H1 (cell line): ENCODE results near the gene FSIP1. TPM values are rescaled to one million over a fixed set of nuclear protein-coding genes. Genes with fewer than 3 reads are reported as not detected.

Experiments
- CTCF ChIA-PET: fragments of 300-600 bp; sonication (Branson Sonifier 250); formaldehyde crosslinking; loops from one replicate; lab custom pipeline; 2021; ENCODE audit not compliant: partially characterized antibody; lab: Charles Lee
- POLR2A ChIA-PET: fragments of 300-600 bp; sonication (Branson Sonifier 250); formaldehyde crosslinking; loops from one replicate; lab custom pipeline; 2021; ENCODE audit warnings: inconsistent platforms; ENCODE audit not compliant: partially characterized antibody; lab: Charles Lee
- DNase-seq, 2 experiments: peaks; one replicate each; pipeline versions ENCODE4 v3.0.0 to v3.0.0-alpha.2; 2010 to 2022; ENCODE audit warnings: low spot score in 2 of 2, low read depth in 1 of 2, mixed read lengths in 1 of 2
- FAIRE-seq: peaks from 2 replicates; lab custom pipeline; 2011; peaks lifted over from hg19 to GRCh38; lab: Jason Lieb, UNC
- H2AFZ ChIP-seq: 2 replicates; pipeline ENCODE4 v1.8.1; 2012; ENCODE audit warnings: low read length, inconsistent platforms
- H2AK5ac ChIP-seq: 2 replicates; pipeline ENCODE4 v1.6.1; 2013; ENCODE audit warnings: low read depth, low read length
- H2BK120ac ChIP-seq: replicated peaks from 2 replicates; pipeline ENCODE3; 2013; ENCODE audit warnings: low read depth, low read length, inconsistent platforms
- H2BK12ac ChIP-seq: 2 replicates; pipeline ENCODE4 v1.6.1; 2013; ENCODE audit warnings: low read depth, low read length
- H2BK15ac ChIP-seq: 2 replicates; pipeline ENCODE4 v1.6.1; 2013; ENCODE audit warnings: low read length
- H2BK20ac ChIP-seq: 2 replicates; pipeline ENCODE4 v1.6.1; 2013; ENCODE audit warnings: low read length
- H2BK5ac ChIP-seq: 2 replicates; pipeline ENCODE4 v1.6.1; 2013; ENCODE audit warnings: low read depth, low read length
- H3K14ac ChIP-seq: 2 replicates; pipeline ENCODE4 v1.6.1; 2013; ENCODE audit warnings: inconsistent platforms; ENCODE audit not compliant: insufficient read length
- H3K18ac ChIP-seq: 2 replicates; pipeline ENCODE4 v1.6.1; 2013; ENCODE audit warnings: low read length; ENCODE audit errors: extremely low read depth
- H3K23ac ChIP-seq: 2 replicates; pipeline ENCODE4 v1.6.1; 2013; ENCODE audit warnings: inconsistent platforms; ENCODE audit not compliant: insufficient read length
- H3K23me2 ChIP-seq: 2 replicates; pipeline ENCODE4 v1.6.1; 2013; ENCODE audit warnings: low read depth, low read length
- H3K27ac ChIP-seq: 2 replicates; pipeline ENCODE4 v1.6.1; 2011; ENCODE audit warnings: low read depth, low read length, inconsistent platforms
- H3K27me3 ChIP-seq, 4 experiments: replicated peaks in 1 of 4; 1 replicate in 1 of 4; 2 replicates in 3 of 4; pipeline versions ENCODE4 v1.6.1 to v1.8.1; 2011 to 2013; ENCODE audit warnings: low read length in 3 of 4, mild to moderate bottlenecking in 3 of 4, inconsistent platforms in 2 of 4, mixed read lengths in 2 of 4, moderate library complexity in 1 of 4; ENCODE audit not compliant: control insufficient read depth in 3 of 4, insufficient read depth in 3 of 4; ENCODE audit errors: extremely low read depth in 1 of 4
- H3K36me3 ChIP-seq, 4 experiments: 2 replicates each; pipeline versions ENCODE4 v1.6.1 to v1.8.1; 2011 to 2013; ENCODE audit warnings: mild to moderate bottlenecking in 4 of 4, low read length in 3 of 4, moderate library complexity in 2 of 4, control low read depth in 1 of 4, inconsistent platforms in 1 of 4; ENCODE audit not compliant: insufficient read depth in 4 of 4, control insufficient read depth in 2 of 4
- H3K4ac ChIP-seq: replicated peaks from 2 replicates; pipeline ENCODE3; 2013; ENCODE audit warnings: low read length, low read depth, mixed read lengths, inconsistent platforms; ENCODE audit not compliant: insufficient read length
- H3K4me1 ChIP-seq, 4 experiments: replicated peaks in 1 of 4; 1 replicate in 1 of 4; 2 replicates in 3 of 4; pipeline versions ENCODE4 v1.6.1 to v1.8.1; 2011 to 2013; ENCODE audit warnings: low read length in 3 of 4, inconsistent platforms in 2 of 4, mixed read lengths in 1 of 4; ENCODE audit not compliant: insufficient read depth in 4 of 4, control insufficient read depth in 3 of 4
- H3K4me2 ChIP-seq, 2 experiments: 2 replicates each; pipeline versions ENCODE4 v1.6.1 to v1.8.1; 2011 to 2013; ENCODE audit warnings: low read depth in 2 of 2, low read length in 2 of 2, control low read depth in 1 of 2, inconsistent platforms in 1 of 2, mild to moderate bottlenecking in 1 of 2; ENCODE audit not compliant: insufficient read depth in 1 of 2
- H3K4me3 ChIP-seq, 4 experiments: fragments of 200-600, 300-600 bp in 1 of 4; sonication (generic), shearing (Covaris generic), sonication (Bioruptor Twin) in 1 of 4; 2 replicates each; pipeline versions ENCODE4 v1.5.1 to v1.8.1; 2011 to 2016; ENCODE audit warnings: low read length in 4 of 4, low read depth in 3 of 4, control low read depth in 2 of 4, inconsistent platforms in 2 of 4, mild to moderate bottlenecking in 2 of 4, mixed read lengths in 1 of 4, moderate library complexity in 1 of 4; ENCODE audit not compliant: insufficient read depth in 2 of 4; ENCODE audit errors: extremely low read depth in 1 of 4
- H3K56ac ChIP-seq: replicated peaks from 2 replicates; pipeline ENCODE3; 2013; ENCODE audit warnings: low read depth, mild to moderate bottlenecking, mixed read lengths, low read length, inconsistent platforms; ENCODE audit not compliant: insufficient read length
- H3K79me1 ChIP-seq: 2 replicates; pipeline ENCODE4 v1.6.1; 2013; ENCODE audit warnings: low read depth, low read length, control low read depth
- H3K79me2 ChIP-seq, 2 experiments: 2 replicates each; pipeline versions ENCODE4 v1.6.1 to v1.8.1; 2012 to 2013; ENCODE audit warnings: low read length in 2 of 2, mild to moderate bottlenecking in 2 of 2, inconsistent platforms in 1 of 2; ENCODE audit not compliant: insufficient read depth in 2 of 2, control insufficient read depth in 1 of 2
- H3K9ac ChIP-seq, 4 experiments: replicated peaks in 1 of 4; 1 replicate in 1 of 4; 2 replicates in 3 of 4; pipeline versions ENCODE4 v1.6.1 to v1.8.1; 2011 to 2013; ENCODE audit warnings: low read depth in 3 of 4, low read length in 3 of 4, control low read depth in 2 of 4, mild to moderate bottlenecking in 2 of 4, moderate library complexity in 2 of 4, inconsistent platforms in 1 of 4; ENCODE audit errors: extremely low read depth in 1 of 4
- H3K9me3 ChIP-seq, 2 experiments: 2 replicates each; pipeline versions ENCODE4 v1.6.1 to v1.8.1; 2012 to 2013; ENCODE audit warnings: mild to moderate bottlenecking in 2 of 2, moderate library complexity in 2 of 2, control low read depth in 1 of 2, inconsistent platforms in 1 of 2, low read depth in 1 of 2, low read length in 1 of 2, mixed read lengths in 1 of 2; ENCODE audit not compliant: insufficient read depth in 2 of 2
- H4K20me1 ChIP-seq, 2 experiments: replicated peaks in 1 of 2; 2 replicates each; pipeline versions ENCODE3 to v1.8.1; 2011 to 2013; ENCODE audit warnings: inconsistent platforms in 2 of 2, low read length in 2 of 2, mild to moderate bottlenecking in 1 of 2; ENCODE audit not compliant: insufficient read depth in 2 of 2, control insufficient read depth in 1 of 2
- H4K5ac ChIP-seq: 2 replicates; pipeline ENCODE4 v1.6.1; 2013; ENCODE audit warnings: low read length, low read depth, mixed read lengths, inconsistent platforms; ENCODE audit not compliant: insufficient read length
- H4K8ac ChIP-seq: 2 replicates; pipeline ENCODE4 v1.8.0; 2013; ENCODE audit warnings: mild to moderate bottlenecking, moderate library complexity, low read length, inconsistent platforms; ENCODE audit not compliant: insufficient read depth; ENCODE audit errors: extremely low read depth
- H4K91ac ChIP-seq: replicated peaks from 2 replicates; pipeline ENCODE3; 2013; ENCODE audit warnings: low read length, mixed read lengths, inconsistent platforms; ENCODE audit not compliant: insufficient read length
- JUN ChIP-seq: IDR thresholded peaks from 2 replicates; pipeline ENCODE4 v1.6.1; 2011; ENCODE audit warnings: low read depth, mild to moderate bottlenecking, improper control_type of control experiment, low read length
- SP4 ChIP-seq: IDR thresholded peaks from 2 replicates; pipeline ENCODE4 v1.6.1; 2012; ENCODE audit warnings: low read length, inconsistent platforms
- TAF1 ChIP-seq: IDR thresholded peaks from 2 replicates; pipeline ENCODE4 v1.6.1; 2011; ENCODE audit warnings: mild to moderate bottlenecking, low read depth, low read length
- YY1 ChIP-seq: IDR thresholded peaks from 2 replicates; pipeline ENCODE4 v1.6.1; 2011; ENCODE audit warnings: low read depth, mild to moderate bottlenecking, low read length
- WGBS, 2 experiments: shearing (Covaris generic) in 1 of 2; methylation state at CpG; one replicate each; pipeline versions ENCODE4 v1.1.6 to v1.1.7; 2013 to 2015; ENCODE audit warnings: low lambda C conversion rate in 2 of 2, mixed read lengths in 2 of 2, inconsistent platforms in 1 of 2, low coverage in 1 of 2, missing lambda C conversion rate in 1 of 2; ENCODE audit not compliant: insufficient replicate concordance in 2 of 2, insufficient coverage in 1 of 2, insufficient read length in 1 of 2; ENCODE audit errors: extremely low coverage in 1 of 2, missing lambda C conversion rate in 1 of 2; 5-methylcytosine and 5-hydroxymethylcytosine counted together
- polyA plus RNA-seq, 7 experiments: library from polyadenylated mRNA; depleted of rRNA in 3 of 7; stranded (reverse) in 5 of 7; unstranded in 2 of 7; fragments of >200 nt in 5 of 7; fragments of 200-250 nt in 2 of 7; gene quantifications; 1 replicate in 5 of 7; 2 replicates in 1 of 7; 4 replicates in 1 of 7; pipeline versions ENCODE4 v1.2.1 to v1.2.3, GENCODE V29; 2011 to 2013; ENCODE audit warnings: missing spikeins in 2 of 7, mixed read lengths in 2 of 7
- total RNA-seq: library from RNA; stranded (reverse); fragmentation: NEBNext Ultra II Directional; extraction: Animal tissue kit (Norgen Biotek cat#: 25700); gene quantifications from 2 replicates; pipeline ENCODE4 v1.2.1, GENCODE V29; 2021

Gene FSIP1
- total and polyA plus RNA-seq, 2 of the 8 experiments (the other 6 are each of a cell fraction or from before 2014, with no cell fraction given), result 0.18 to 1.3 TPM

- Histone ChIP-seq H3K4me3 (no peak overlapping the region), H2AK5ac (no peak overlapping the region), H3K27me3 (no peaks in the 10 kb centered on the region), H3K27ac (no peak overlapping the region), H2BK20ac (no peak overlapping the region), H3K14ac (no peak overlapping the region), H3K56ac (no peak overlapping the region), H3K4me1 (peaks cover 3 to 7% (median 4%) of the 10 kb centered on the region in 4 experiments; a peak in 6 of 7 replicates), H2BK12ac (no peak overlapping the region), H3K36me3 (no peaks in the 10 kb centered on the region), H2AFZ (peak overlapping the region; percentile 49; the same call in 1 of the 2 replicates), H3K9me3 (no peaks in the 10 kb centered on the region), H3K4me2 (no peak overlapping the region), H4K8ac (no peak overlapping the region), H3K23ac (no peak overlapping the region), H3K9ac (no peak overlapping the region), H3K18ac (no peak overlapping the region), H3K23me2 (no peaks in the 10 kb centered on the region), H4K20me1 (no peaks in the 10 kb centered on the region), H3K79me1 (no peaks in the 10 kb centered on the region), H4K5ac (no peak overlapping the region), H3K79me2 (no peaks in the 10 kb centered on the region), H2BK15ac (no peak overlapping the region), H2BK5ac (no peak overlapping the region), H4K91ac (no peak overlapping the region), H3K4ac (no peak overlapping the region), H2BK120ac (no peak overlapping the region)
- TF ChIP-seq YY1 (no peak), TAF1 (no peak), SP4 (no peak), JUN (no peak)
- ChIA-PET CTCF (interaction anchor here (1.8 kb wide), 1 partner anchor 14 kb away, joined by 11 read pairs; no protein-coding TSS in a partner anchor), POLR2A (no interaction called here)
- 94% methylated on average over 6 of the region's 6 CpGs; no CpG with 5 or more reads in 1 of the 2 experiments for WGBS, 2 experiments
- FAIRE-seq (no peak), DNase-seq (no peak)
These were observed 110.5 kb downstream of the FSIP1 start for GRCh38 chr15:39672184-39672583.
